ENCODE measurements around the gene MCUB. TPM values are rescaled to one million over a fixed set of nuclear protein-coding genes. Genes with fewer than 3 reads are reported as not detected.

Gene MCUB
- total RNA-seq, 1 donor from 2014 or later, result 44.9 TPM

DNA sequence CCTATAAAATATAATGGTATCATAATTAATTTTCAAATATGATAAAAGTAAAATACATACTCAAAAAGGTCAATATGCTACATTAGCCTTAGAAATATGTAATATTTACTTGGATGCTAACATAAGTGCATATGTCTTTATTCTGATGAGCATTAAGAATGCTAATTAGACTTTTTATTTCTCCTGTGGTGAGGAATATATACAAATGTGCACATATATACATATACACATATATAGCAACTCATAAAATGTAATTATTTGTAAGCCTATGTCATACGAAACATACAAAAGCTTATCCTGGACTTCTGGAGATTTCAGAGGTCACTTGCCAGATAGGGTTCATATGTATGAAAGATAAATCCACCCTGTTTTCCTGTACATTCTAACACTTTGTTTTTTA is 158.7 kb downstream of the MCUB start:
- no peaks in the 10 kb centered on the region for H3K4me1 Mint-ChIP-seq (ENCODE audit: unreplicated experiment)
- no peaks in the 10 kb centered on the region for H3K27me3 Mint-ChIP-seq (ENCODE audit: unreplicated experiment)
- peaks cover 33% of the 10 kb centered on the region for H3K36me3 Mint-ChIP-seq (ENCODE audit: low read depth, unreplicated experiment)
- no peak overlapping the region for H3K4me3 Mint-ChIP-seq (ENCODE audit: unreplicated experiment)
- DNase-seq (ENCODE audit: low spot score), result no peak
- no peak overlapping the region for H3K27ac Mint-ChIP-seq (ENCODE audit: unreplicated experiment)
- no peaks in the 10 kb centered on the region for H3K9me3 Mint-ChIP-seq (ENCODE audit: unreplicated experiment)
- TF ChIP-seq, protein P1, sequence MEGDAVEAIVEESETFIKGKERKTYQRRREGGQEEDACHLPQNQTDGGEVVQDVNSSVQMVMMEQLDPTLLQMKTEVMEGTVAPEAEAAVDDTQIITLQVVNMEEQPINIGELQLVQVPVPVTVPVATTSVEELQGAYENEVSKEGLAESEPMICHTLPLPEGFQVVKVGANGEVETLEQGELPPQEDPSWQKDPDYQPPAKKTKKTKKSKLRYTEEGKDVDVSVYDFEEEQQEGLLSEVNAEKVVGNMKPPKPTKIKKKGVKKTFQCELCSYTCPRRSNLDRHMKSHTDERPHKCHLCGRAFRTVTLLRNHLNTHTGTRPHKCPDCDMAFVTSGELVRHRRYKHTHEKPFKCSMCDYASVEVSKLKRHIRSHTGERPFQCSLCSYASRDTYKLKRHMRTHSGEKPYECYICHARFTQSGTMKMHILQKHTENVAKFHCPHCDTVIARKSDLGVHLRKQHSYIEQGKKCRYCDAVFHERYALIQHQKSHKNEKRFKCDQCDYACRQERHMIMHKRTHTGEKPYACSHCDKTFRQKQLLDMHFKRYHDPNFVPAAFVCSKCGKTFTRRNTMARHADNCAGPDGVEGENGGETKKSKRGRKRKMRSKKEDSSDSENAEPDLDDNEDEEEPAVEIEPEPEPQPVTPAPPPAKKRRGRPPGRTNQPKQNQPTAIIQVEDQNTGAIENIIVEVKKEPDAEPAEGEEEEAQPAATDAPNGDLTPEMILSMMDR (IDR thresholded peaks at IDR 0.05; ENCODE audit: unreplicated experiment), result no peak

DNA sequence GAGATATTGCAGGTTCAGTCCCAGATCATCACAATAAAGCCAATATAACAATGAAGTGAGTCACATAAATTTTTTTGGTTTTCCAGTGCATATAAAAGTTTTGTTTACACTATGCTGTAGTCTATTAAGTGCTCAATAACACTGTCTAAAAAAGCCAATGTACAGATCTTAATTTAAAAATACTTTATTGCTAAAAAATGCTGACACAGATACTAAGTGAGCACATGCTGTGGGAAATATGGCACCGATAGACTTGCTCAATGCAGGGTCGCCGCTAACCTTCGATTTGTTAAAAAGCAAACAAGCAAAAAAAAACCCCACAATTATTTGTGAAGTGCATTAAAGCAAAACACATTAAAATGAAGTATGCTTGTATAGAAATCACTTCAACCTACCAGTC is 159.6 kb downstream of the MCUB start:
- Mint-ChIP-seq H3K4me3 (ENCODE audit: unreplicated experiment) (no peak overlapping the region), H3K27me3 (ENCODE audit: unreplicated experiment) (no peaks in the 10 kb centered on the region), H3K9me3 (ENCODE audit: unreplicated experiment) (no peaks in the 10 kb centered on the region), H3K36me3 (ENCODE audit: low read depth, unreplicated experiment) (peaks cover 33% of the 10 kb centered on the region), H3K4me1 (ENCODE audit: unreplicated experiment) (no peaks in the 10 kb centered on the region), H3K27ac (ENCODE audit: unreplicated experiment) (no peak overlapping the region)
- no peak for DNase-seq (ENCODE audit: low spot score)
- TF ChIP-seq, protein P1 (IDR thresholded peaks at IDR 0.05; ENCODE audit: unreplicated experiment), result no peak

DNA sequence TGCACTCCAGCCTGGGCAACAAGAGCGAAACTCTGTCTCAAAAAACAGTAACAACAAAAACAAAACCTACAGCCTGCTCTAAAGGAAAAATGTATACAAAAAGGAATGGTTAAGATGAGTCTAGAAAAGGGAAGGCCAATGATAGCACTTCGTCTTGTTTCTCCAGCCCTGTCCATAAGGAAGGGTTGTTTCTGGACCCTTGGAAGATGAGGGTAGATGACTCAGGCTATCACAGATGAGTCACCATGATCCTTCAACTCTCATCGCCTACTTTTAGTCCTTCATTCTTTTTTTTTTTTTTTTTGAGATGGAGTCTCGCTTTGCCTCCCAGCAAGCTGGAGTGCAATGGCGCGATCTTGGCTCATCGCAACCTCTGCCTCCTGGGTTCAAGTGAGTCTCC is 161.0 kb downstream of the MCUB start:
- no peak overlapping the region for H3K4me3 Mint-ChIP-seq (ENCODE audit: unreplicated experiment)

DNA sequence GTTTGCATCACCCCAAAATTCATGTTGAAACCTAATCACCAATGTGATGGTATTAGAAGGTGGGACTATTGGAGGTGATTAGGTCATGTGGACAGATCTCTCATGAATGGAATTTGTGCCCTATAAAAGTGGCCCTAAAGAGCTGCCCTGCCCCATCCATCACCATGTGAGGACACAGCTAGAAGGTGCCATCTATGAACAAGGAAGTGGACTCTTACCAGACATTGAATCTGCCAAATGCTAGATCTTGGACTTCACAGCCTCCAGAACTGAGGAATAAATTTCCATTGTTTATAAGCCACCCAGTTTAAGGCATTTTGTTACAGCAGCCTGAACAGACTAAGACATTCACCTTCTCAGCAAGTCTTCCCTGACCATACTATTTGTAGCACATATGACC is 162.3 kb downstream of the MCUB start:
- TF ChIP-seq, protein P1 (IDR thresholded peaks at IDR 0.05; ENCODE audit: unreplicated experiment), result no peak
- no peaks in the 10 kb centered on the region for H3K4me1 Mint-ChIP-seq (ENCODE audit: unreplicated experiment)
- H3K27me3 Mint-ChIP-seq (ENCODE audit: unreplicated experiment), result no peaks in the 10 kb centered on the region
- no peak overlapping the region for H3K27ac Mint-ChIP-seq (ENCODE audit: unreplicated experiment)
- DNase-seq (ENCODE audit: low spot score), result no peak
- H3K36me3 Mint-ChIP-seq (ENCODE audit: low read depth, unreplicated experiment), result peaks cover 20% of the 10 kb centered on the region
- no peaks in the 10 kb centered on the region for H3K9me3 Mint-ChIP-seq (ENCODE audit: unreplicated experiment)
- no peak overlapping the region for H3K4me3 Mint-ChIP-seq (ENCODE audit: unreplicated experiment)

More for the DNA sequence above, 161.0 kb downstream of the MCUB start:
- no peaks in the 10 kb centered on the region for H3K4me1 Mint-ChIP-seq (ENCODE audit: unreplicated experiment)
- no peaks in the 10 kb centered on the region for H3K9me3 Mint-ChIP-seq (ENCODE audit: unreplicated experiment)
- peaks cover 31% of the 10 kb centered on the region for H3K36me3 Mint-ChIP-seq (ENCODE audit: low read depth, unreplicated experiment)
- DNase-seq (ENCODE audit: low spot score), result no peak
- H3K27ac Mint-ChIP-seq (ENCODE audit: unreplicated experiment), result no peak overlapping the region
- no peaks in the 10 kb centered on the region for H3K27me3 Mint-ChIP-seq (ENCODE audit: unreplicated experiment)
- TF ChIP-seq, protein P1 (IDR thresholded peaks at IDR 0.05; ENCODE audit: unreplicated experiment), result no peak

DNA sequence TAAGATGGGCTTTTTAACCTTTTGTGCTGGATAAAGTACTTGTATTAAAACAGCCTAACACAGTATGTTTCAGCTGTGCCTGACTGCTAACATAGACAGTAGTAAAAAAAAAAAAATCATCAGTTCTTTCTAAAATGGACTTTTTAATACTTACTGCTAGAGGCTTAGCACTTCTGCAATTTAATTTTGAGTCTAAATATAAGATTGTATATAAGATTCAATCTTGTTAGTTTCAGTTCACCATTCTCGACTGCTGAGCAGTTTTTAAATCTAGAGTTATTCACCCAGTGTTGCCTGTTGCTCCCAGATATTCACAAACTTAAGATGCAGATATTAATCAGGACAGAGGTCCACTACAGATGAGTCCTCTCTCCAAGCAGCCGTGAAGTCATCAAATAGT is 163.1 kb downstream of the MCUB start:
- TF ChIP-seq, protein P1 (IDR thresholded peaks at IDR 0.05; ENCODE audit: unreplicated experiment), result no peak
- H3K27me3 Mint-ChIP-seq (ENCODE audit: unreplicated experiment), result no peaks in the 10 kb centered on the region
- H3K9me3 Mint-ChIP-seq (ENCODE audit: unreplicated experiment), result no peaks in the 10 kb centered on the region
- DNase-seq (ENCODE audit: low spot score), result no peak
- H3K4me3 Mint-ChIP-seq (ENCODE audit: unreplicated experiment), result no peak overlapping the region
- H3K4me1 Mint-ChIP-seq (ENCODE audit: unreplicated experiment), result peaks cover 4% of the 10 kb centered on the region
- peaks cover 14% of the 10 kb centered on the region for H3K36me3 Mint-ChIP-seq (ENCODE audit: low read depth, unreplicated experiment)
- no peak overlapping the region for H3K27ac Mint-ChIP-seq (ENCODE audit: unreplicated experiment)
